GM18873 (cell line): ENCODE results near the gene KCNMA1.

ENCODE experiments used
- ATAC-seq: cut with Tn5 transposase; IDR thresholded peaks from one replicate; pipeline ENCODE4 v1.9.1; 2021; ENCODE audit warnings: mild to moderate bottlenecking, moderate library complexity, moderate number of reproducible peaks; ENCODE audit not compliant: unreplicated experiment, low FRiP score

KCNMA1 gene

DNA sequence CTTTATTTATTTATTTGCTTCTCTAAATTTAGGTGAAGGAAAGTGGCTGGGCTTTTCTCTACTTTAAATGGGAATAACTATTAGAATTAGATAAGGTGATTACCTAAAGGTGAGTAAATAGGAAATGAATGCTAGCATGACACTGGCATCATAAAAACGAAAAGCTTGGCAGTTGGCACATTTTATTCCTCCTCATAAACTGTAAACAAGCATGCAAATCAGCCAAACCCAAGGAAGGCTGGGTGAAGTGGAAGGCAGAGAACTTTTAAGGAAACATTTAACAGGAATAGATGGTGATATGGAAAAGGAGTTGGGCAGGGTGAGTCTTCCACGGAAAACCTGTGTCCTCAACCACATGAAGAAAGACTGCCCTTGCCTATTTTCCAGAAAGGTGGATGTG is 669.1 kb downstream of the KCNMA1 start:
- no peak for ATAC-seq

DNA sequence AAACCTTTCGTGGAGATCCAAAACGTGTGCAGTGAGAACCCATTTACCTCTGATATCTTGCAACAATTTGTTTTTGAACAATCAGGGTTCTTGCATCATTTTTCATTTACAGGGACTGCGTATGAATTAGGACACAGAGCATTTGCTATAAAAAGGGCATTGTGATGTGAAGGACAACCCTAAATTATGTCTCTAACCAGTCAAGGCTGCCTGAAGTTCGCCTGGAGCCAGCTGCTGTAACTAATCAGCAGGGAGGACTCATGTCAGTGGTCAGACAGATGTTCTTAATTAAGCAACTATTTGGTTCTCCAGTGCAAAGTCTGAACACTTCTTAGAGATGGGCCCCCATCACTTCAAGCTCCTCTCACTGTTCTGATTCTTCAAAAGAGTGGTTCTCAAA is 674.8 kb downstream of the KCNMA1 start:
- no peak for ATAC-seq

DNA sequence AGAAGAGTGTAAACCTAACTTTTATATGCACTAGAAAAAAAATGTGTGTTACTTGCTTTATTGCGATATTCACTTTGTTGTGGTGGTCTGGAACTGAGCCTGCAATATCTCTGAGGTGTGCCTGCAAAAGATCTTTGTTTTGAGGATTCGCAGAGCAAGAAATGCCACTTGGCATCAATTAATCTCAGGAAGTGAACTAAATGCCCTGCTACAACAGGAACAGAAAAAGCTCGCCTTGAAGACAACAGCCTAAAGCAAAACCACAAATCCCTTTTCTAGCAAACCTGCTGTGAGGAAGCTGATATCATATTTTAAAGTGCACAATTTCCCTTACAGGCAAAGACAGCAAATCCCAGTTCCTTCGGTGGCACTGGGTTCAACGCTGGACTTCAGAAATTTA is 675.8 kb downstream of the KCNMA1 start:
- no peak for ATAC-seq

GRCh38 chr10:76959111-76959510 is 678.5 kb downstream of the KCNMA1 start:
- ATAC-seq: no peak

GRCh38 chr10:76954838-76955237 is 682.8 kb downstream of the KCNMA1 start:
- no peak for ATAC-seq

GRCh38 chr10:76950354-76950753 is 687.3 kb downstream of the KCNMA1 start:
- ATAC-seq: no peak

DNA sequence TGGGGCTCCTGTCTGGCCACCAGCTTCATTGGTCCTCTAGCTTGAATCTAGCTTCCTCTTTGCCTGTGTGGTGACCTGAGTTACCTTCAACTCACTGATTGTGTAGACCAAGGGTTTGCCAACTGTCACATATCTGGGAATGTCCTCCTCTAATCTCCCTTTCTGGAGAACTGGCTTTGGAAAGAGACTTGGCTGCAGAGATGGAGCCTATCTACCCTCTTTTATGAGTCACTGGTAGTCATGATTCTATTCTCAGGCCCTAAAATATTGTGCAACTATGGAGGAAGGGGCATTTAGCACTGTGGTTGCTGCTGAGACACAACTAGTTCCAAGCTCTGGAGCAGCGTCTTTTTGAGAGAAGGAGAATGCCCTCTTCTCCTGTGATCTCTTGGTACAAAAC is 691.3 kb downstream of the KCNMA1 start:
- no peak for ATAC-seq

DNA sequence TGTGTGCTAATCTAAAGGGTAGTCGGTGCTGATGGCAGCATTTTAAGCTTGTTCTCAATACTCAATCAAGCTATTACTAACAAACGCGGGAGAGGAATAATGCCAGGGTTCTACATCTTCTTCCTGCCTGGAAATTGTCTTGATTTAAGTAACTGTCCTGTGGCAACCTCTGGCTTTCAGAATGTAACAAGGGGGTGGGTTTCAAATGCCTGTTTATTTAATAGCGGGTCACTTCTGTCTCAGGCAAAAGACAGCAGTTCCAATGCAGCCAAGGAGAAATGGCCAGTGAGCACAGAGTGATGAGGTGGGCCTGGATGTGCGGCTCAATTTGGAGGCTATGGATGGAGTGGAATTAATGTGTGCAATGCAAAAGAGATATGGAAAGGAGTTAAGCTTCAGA is 692.4 kb downstream of the KCNMA1 start:
- ATAC-seq: no peak

DNA sequence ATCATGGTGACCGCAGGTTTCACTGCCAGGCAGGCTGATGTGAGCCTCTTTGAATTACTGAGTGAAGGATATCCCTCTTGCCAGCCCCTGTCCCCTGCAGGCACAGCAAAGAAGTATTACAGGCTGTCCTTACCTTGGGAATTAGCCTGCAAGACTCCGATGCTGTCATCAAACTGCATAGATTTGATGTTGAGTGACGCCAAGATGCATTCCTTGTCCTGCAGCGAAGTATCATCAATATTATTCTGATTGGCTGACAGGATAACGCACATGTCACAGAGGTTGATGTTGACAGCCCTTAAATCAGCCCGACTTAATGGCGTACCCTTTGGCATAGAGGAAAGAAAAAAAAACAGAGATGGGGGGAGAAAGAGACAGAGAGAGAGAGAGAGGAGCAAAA is 693.0 kb downstream of the KCNMA1 start:
- ATAC-seq: no peak

DNA sequence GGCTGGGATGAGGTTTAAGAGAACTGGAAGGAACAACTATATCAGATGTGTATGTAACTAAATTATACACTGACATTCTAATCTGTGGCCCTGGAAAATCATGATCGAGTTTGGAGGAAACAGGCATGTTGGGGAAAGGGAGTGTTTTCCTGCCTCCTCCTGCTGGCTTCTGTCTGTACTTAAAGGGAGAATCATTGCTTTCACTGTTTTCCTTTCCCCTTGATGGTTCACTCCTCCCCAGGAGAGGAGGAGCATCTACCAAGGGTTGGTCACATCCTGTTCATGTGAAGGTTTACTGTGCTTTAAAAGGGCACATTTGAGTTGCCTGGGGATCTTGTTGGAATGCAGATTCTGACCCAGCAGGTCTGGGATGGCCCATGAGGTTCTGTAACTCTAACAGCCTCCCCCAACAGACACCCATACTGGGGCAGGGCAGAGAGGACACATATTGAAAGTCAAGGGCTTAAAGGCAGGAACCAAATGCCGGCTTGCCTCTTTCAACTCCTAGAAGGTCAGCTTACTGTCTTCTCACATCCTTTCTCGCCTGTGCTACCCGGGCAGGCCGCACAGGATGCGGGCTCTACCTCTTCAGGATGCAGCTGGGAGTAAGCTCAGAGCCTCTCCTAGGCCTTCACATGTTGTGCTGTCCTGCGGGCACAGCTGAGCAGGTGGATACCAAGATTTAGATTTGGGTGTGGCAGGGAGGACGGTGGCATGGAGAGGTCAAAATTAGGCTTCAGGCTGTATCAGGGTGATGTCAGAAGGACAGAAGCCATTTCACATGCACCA is 694.8 kb downstream of the KCNMA1 start:
- ATAC-seq: no peak

DNA sequence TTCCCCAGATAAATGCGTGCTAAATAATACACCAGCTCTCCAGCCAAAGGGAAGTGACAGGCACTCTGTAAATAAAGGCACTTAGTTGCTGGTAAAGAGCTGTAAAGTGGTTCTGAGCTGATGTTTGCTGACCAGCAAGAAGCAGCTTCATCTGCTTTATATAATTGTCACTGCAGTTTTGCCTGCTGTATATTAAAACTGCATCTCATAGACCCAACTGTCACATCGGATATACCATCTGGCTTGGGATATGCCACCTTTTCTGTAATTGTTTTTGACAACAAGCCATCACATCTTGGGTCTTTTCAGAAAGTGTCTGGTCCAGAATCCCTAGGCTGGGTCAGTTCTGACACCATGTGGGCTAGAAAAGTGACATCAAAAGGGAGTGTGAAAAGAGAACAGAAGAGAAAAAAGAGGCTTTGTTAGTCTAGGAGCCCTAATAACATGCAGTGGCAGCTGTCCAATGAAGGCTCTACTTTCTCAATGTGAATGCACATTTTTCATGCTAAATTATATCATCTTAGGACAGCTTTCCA is 697.6 kb downstream of the KCNMA1 start:
- no peak for ATAC-seq

GRCh38 chr10:76937181-76937600 is 700.4 kb downstream of the KCNMA1 start:
- no peak for ATAC-seq

GRCh38 chr10:76935941-76936613 is 701.5 kb downstream of the KCNMA1 start:
- ATAC-seq: no peak

DNA sequence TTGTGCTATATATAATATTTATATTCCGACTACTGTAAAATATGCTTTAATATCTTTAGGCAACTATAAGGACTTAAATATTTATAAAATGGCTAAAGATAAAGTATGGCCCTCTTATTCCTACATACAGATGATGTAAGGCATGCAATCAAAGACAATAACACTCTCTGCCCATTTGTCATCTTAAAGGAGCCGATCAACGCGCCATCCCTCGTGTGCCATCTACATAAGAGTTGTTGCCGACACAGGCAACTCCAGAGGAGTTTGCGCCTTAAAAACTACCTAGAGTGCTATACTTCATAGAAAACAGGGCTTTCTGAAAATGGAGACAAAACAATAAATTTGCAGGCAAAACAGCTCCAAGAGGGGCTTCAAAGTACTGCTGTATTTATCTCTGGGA is 709.0 kb downstream of the KCNMA1 start:
- no peak for ATAC-seq

GRCh38 chr10:76925636-76926405 is 711.8 kb downstream of the KCNMA1 start:
- ATAC-seq: no peak

- ATAC-seq: no peak
These were observed 714.9 kb downstream of the KCNMA1 start for GRCh38 chr10:76922666-76923065.

DNA sequence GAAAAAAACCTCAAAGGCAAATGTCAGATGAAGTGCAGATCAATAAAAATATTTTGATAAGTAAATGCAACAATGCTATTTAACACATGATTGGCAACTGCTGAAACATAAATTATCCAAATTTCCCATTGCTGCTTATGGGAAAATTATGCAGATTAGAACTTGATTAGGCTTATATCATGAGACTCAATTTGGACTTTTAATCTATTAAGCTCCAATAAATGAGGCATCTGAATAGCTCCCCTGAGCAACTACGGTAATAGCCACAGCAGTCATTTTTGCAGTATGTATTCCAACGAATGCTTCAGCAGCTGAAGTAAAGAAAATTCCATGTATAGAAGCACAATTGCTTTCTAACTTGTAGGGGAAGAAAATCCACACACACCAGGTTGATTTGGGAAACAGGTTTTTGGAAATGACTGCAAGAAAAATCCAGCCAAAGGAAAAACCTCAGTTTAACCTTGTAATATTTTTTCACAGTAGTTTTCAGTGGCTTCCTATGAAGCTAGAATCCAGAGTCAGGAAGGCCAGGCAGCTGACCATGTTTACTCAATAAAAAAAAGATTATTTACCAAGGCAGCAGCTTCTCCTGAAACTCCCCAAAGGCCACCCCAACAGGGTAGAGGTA is 716.1 kb downstream of the KCNMA1 start:
- ATAC-seq: no peak

- no peak for ATAC-seq
These were observed 717.0 kb downstream of the KCNMA1 start for GRCh38 chr10:76920581-76920980.

GRCh38 chr10:76918106-76918505 is 719.5 kb downstream of the KCNMA1 start:
- no peak for ATAC-seq

GRCh38 chr10:76917071-76917470 is 720.5 kb downstream of the KCNMA1 start:
- ATAC-seq: no peak

DNA sequence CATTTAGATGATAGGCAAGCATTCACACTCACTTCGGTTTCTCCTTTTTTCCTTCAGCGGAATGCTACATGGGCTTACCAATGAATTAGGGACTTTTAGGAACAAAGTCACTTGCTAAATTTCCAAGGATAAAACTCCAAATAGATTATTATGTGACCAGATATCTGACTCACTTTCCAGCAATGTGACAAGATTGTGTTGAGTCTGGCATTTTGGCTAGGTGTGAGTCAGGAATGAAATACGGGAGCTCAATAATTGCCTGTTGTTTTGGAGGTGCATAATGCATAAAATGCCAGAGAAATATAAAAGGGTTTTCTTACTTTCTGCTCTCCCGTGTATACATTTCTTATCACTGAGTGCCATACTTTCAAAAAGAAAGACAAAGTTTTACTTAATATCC is 721.1 kb downstream of the KCNMA1 start:
- no peak for ATAC-seq
